HepG2 (cell line): ENCODE data around the gene WNT6. TPM values are rescaled to one million over a fixed set of nuclear protein-coding genes. Genes with fewer than 3 reads are reported as not detected.

ENCODE experiments used
- ADNP ChIP-seq: sonication (generic); formaldehyde crosslinking; IDR thresholded peaks from 2 replicates; pipeline ENCODE4 v1.4.0; 2020; ENCODE audit warnings: missing genetic modification reagents
- CBX5 ChIP-seq: sonication (generic); formaldehyde crosslinking; IDR thresholded peaks from 2 replicates; pipeline ENCODE4 v1.4.0; 2020; ENCODE audit warnings: missing genetic modification reagents, borderline replicate concordance
- DPF2 ChIP-seq: sonication (generic); formaldehyde crosslinking; IDR thresholded peaks from 2 replicates; pipeline ENCODE4 v1.4.0; 2020; ENCODE audit warnings: mild to moderate bottlenecking, low read depth, missing genetic modification reagents, borderline replicate concordance
- FOXO4 ChIP-seq: sonication (generic); formaldehyde crosslinking; conservative IDR thresholded peaks from 2 replicates; pipeline ENCODE4 v1.8.1; 2023; ENCODE audit warnings: missing genetic modification reagents
- HMGXB3 ChIP-seq: sonication (generic); formaldehyde crosslinking; IDR thresholded peaks from 2 replicates; pipeline ENCODE4 v1.4.0; 2020; ENCODE audit warnings: missing genetic modification reagents, borderline replicate concordance
- MED8 ChIP-seq: sonication (generic); formaldehyde crosslinking; IDR thresholded peaks from 2 replicates; pipeline ENCODE4 v1.8.1; 2023; ENCODE audit warnings: mild to moderate bottlenecking, missing genetic modification reagents; ENCODE audit not compliant: insufficient replicate concordance
- MTA1 ChIP-seq: sonication (generic); formaldehyde crosslinking; IDR thresholded peaks from 2 replicates; pipeline ENCODE4 v1.4.0; 2020; ENCODE audit warnings: missing genetic modification reagents, mild to moderate bottlenecking, borderline replicate concordance
- TBX2 ChIP-seq: sonication (generic); formaldehyde crosslinking; IDR thresholded peaks from 2 replicates; pipeline ENCODE4 v1.5.0; 2020; ENCODE audit warnings: missing genetic modification reagents, mild to moderate bottlenecking, borderline replicate concordance
- ZNF350 ChIP-seq: sonication (generic); formaldehyde crosslinking; IDR thresholded peaks from 2 replicates; pipeline ENCODE4 v1.4.0; 2020; ENCODE audit warnings: mild to moderate bottlenecking, low read depth, missing genetic modification reagents, borderline replicate concordance
- ZNF430 ChIP-seq: sonication (generic); formaldehyde crosslinking; IDR thresholded peaks from 2 replicates; pipeline ENCODE4 v1.9.0; 2021; ENCODE audit warnings: mild to moderate bottlenecking, missing genetic modification reagents
- ZNF674 ChIP-seq: sonication (generic); formaldehyde crosslinking; IDR thresholded peaks from 2 replicates; pipeline ENCODE4 v1.5.0; 2020; ENCODE audit warnings: low read depth, mild to moderate bottlenecking, missing genetic modification reagents
- ZNF891 ChIP-seq: sonication (generic); formaldehyde crosslinking; IDR thresholded peaks from 2 replicates; pipeline ENCODE4 v1.5.0; 2020; ENCODE audit warnings: mild to moderate bottlenecking, missing genetic modification reagents
- polyA plus RNA-seq, 8 experiments: library from polyadenylated mRNA; depleted of rRNA in 3 of 8; stranded (reverse) in 7 of 8; unstranded in 1 of 8; fragments of >200 nt; fragmentation: Illumina TruSeq in 4 of 8; extraction: Trizol in 4 of 8; gene quantifications; 2 replicates each; pipeline versions ENCODE4 v1.2.1 to v1.2.3, GENCODE V29; 2011 to 2016; ENCODE audit warnings: low read depth in 4 of 8, missing spikeins in 1 of 8, mixed read lengths in 1 of 8; ENCODE audit not compliant: insufficient read depth in 1 of 8
- total RNA-seq, 5 experiments: library from RNA; depleted of rRNA; stranded (reverse); fragments of >200 nt; fragmentation: Illumina TruSeq; extraction: Trizol; gene quantifications; 2 replicates each; pipeline ENCODE4 v1.2.3, GENCODE V29; 2016; ENCODE audit warnings: low read depth in 1 of 5
- TF ChIP-seq, protein P1 (sequence below), 2 experiments: IDR thresholded peaks; 2 replicates each; pipeline ENCODE4 v1.6.1; 2011 to 2012; ENCODE audit warnings: low read length in 2 of 2, borderline replicate concordance in 1 of 2, low read depth in 1 of 2, mild to moderate bottlenecking in 1 of 2, moderate library complexity in 1 of 2
- TF ChIP-seq, protein P2 (sequence below): fragments of 450-650 bp; IDR thresholded peaks from 2 replicates; pipeline ENCODE4 v1.6.1; 2017; ENCODE audit warnings: mild to moderate bottlenecking

WNT6 gene
- total and polyA plus RNA-seq, 2 of the 13 experiments (the other 11 are each of a cell fraction or from before 2014, with no cell fraction given), result 0.20 TPM; not detected in 1

DNA sequence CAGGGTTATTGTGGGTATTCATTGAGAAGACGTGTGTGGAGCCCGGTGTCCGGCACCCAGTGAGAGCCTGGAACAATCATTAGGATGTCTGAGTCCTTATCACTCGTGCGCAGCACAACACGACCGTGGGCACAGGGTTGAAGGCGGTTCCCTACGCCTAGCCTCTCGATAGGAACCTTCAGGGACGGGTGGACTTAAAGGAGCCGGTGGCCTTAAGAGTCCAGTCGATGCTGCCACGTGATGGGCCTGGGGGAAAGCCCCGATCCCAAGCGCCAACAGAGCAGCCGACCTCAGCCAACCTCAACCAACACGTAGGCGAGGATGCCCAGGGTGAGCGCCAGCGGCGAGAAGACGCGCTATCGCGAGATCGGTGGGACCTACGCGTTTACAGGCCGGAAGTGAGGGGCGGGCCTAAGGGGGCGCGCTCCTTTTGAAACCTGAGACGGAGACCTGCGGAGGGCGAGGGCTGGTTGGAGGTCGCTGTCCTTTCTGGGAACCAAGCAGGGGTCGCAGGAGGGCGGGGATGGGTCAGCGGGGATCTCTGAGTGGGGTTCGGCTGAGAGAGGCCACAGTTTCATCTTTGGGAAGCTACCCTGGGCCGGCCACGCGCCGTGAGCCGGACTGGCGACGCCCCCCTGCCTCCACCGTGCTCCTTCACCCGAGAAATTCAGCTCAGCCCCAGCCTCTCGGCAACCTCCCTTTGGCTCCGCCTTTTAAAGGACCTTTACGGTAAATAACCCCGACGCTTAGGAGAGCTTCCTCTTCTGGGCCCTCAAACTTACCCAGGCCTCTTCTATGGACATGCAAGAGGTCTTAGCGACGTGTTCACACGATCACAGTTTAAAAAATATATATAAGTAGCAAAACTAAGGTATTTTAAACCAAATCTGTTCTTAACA is 49.4 kb downstream of the WNT6 start (continued):
- TF ChIP-seq MED8, result peak; percentile 91
- TF ChIP-seq, protein P1, sequence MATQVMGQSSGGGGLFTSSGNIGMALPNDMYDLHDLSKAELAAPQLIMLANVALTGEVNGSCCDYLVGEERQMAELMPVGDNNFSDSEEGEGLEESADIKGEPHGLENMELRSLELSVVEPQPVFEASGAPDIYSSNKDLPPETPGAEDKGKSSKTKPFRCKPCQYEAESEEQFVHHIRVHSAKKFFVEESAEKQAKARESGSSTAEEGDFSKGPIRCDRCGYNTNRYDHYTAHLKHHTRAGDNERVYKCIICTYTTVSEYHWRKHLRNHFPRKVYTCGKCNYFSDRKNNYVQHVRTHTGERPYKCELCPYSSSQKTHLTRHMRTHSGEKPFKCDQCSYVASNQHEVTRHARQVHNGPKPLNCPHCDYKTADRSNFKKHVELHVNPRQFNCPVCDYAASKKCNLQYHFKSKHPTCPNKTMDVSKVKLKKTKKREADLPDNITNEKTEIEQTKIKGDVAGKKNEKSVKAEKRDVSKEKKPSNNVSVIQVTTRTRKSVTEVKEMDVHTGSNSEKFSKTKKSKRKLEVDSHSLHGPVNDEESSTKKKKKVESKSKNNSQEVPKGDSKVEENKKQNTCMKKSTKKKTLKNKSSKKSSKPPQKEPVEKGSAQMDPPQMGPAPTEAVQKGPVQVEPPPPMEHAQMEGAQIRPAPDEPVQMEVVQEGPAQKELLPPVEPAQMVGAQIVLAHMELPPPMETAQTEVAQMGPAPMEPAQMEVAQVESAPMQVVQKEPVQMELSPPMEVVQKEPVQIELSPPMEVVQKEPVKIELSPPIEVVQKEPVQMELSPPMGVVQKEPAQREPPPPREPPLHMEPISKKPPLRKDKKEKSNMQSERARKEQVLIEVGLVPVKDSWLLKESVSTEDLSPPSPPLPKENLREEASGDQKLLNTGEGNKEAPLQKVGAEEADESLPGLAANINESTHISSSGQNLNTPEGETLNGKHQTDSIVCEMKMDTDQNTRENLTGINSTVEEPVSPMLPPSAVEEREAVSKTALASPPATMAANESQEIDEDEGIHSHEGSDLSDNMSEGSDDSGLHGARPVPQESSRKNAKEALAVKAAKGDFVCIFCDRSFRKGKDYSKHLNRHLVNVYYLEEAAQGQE (IDR thresholded peaks at IDR 0.05; ENCODE audit: borderline replicate concordance in 1 of 2, low read depth in 1 of 2, low read length in 2 of 2), result peak in 1 of 2 experiments; percentile 54; a peak in 1 of 4 replicates
- TF ChIP-seq ADNP (CRISPR knock-in tag), result no peak
- TF ChIP-seq MTA1 (CRISPR knock-in tag), result peak; percentile 94; the same call in 1 of the 2 replicates
- peak; percentile 77 for TF ChIP-seq ZNF891
- peak; percentile 92 for TF ChIP-seq CBX5
- no peak for TF ChIP-seq ZNF674 (CRISPR knock-in tag)
- no peak for TF ChIP-seq FOXO4 (CRISPR knock-in tag)
- peak; percentile 98 for TF ChIP-seq ZNF350 (CRISPR knock-in tag)
- peak; percentile 75; the same call in 1 of the 2 replicates for TF ChIP-seq ZNF430 (CRISPR knock-in tag)
- TF ChIP-seq, protein P2, sequence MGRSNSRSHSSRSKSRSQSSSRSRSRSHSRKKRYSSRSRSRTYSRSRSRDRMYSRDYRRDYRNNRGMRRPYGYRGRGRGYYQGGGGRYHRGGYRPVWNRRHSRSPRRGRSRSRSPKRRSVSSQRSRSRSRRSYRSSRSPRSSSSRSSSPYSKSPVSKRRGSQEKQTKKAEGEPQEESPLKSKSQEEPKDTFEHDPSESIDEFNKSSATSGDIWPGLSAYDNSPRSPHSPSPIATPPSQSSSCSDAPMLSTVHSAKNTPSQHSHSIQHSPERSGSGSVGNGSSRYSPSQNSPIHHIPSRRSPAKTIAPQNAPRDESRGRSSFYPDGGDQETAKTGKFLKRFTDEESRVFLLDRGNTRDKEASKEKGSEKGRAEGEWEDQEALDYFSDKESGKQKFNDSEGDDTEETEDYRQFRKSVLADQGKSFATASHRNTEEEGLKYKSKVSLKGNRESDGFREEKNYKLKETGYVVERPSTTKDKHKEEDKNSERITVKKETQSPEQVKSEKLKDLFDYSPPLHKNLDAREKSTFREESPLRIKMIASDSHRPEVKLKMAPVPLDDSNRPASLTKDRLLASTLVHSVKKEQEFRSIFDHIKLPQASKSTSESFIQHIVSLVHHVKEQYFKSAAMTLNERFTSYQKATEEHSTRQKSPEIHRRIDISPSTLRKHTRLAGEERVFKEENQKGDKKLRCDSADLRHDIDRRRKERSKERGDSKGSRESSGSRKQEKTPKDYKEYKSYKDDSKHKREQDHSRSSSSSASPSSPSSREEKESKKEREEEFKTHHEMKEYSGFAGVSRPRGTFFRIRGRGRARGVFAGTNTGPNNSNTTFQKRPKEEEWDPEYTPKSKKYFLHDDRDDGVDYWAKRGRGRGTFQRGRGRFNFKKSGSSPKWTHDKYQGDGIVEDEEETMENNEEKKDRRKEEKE, result no peak
- no peak for TF ChIP-seq HMGXB3 (CRISPR knock-in tag)
- TF ChIP-seq TBX2 (CRISPR knock-in tag), result peak; percentile 94
- no peak for TF ChIP-seq DPF2
